Activated CD4-positive, alpha-beta memory T cell treated with anti-CD3 and anti-CD28 coated beads, Interleukin-2, amount 10 ng/mL, durations not matched to agents 7 days and 5 days (primary cell): ENCODE results near the gene SLC3A2. TPM values are rescaled to one million over a fixed set of nuclear protein-coding genes. Genes with fewer than 3 reads are reported as not detected.

ENCODE experiments used
- CTCF ChIA-PET: fragments of 350-600 bp; sonication (Branson Sonifier 250); formaldehyde crosslinking; loops from one replicate; lab custom pipeline; 2021; ENCODE audit warnings: antibody characterized with exemption, inconsistent platforms; lab: Charles Lee
- POLR2A ChIA-PET: fragments of 350-600 bp; sonication (Branson Sonifier 250); formaldehyde crosslinking; loops from one replicate; lab custom pipeline; 2021; ENCODE audit warnings: antibody characterized with exemption; lab: Charles Lee
- DNase-seq: peaks from one replicate; pipeline ENCODE4 v3.0.0-alpha.2; 2020
- H3K27ac Mint-ChIP-seq: one replicate; pipeline ENCODE4 v1.8.0; 2021; ENCODE audit warnings: mild to moderate bottlenecking, mixed read lengths
- H3K27me3 Mint-ChIP-seq: one replicate; pipeline ENCODE4 v1.8.0; 2021; ENCODE audit warnings: mixed read lengths
- H3K36me3 Mint-ChIP-seq: one replicate; pipeline ENCODE4 v1.8.0; 2021; ENCODE audit warnings: low read depth, mixed read lengths
- H3K4me1 Mint-ChIP-seq: one replicate; pipeline ENCODE4 v1.8.0; 2021; ENCODE audit warnings: mixed read lengths
- H3K4me3 Mint-ChIP-seq: one replicate; pipeline ENCODE4 v1.8.0; 2021; ENCODE audit warnings: mild to moderate bottlenecking, mixed read lengths
- H3K9me3 Mint-ChIP-seq: one replicate; pipeline ENCODE4 v1.8.0; 2021; ENCODE audit warnings: mixed read lengths
- total RNA-seq, 2 experiments: library from RNA; stranded (reverse); gene quantifications; one replicate each; pipeline ENCODE4 v1.2.3, GENCODE V29; 2021

The SLC3A2 gene
- total RNA-seq, 2 experiments from 2014 or later, result 262 to 279 TPM

DNA sequence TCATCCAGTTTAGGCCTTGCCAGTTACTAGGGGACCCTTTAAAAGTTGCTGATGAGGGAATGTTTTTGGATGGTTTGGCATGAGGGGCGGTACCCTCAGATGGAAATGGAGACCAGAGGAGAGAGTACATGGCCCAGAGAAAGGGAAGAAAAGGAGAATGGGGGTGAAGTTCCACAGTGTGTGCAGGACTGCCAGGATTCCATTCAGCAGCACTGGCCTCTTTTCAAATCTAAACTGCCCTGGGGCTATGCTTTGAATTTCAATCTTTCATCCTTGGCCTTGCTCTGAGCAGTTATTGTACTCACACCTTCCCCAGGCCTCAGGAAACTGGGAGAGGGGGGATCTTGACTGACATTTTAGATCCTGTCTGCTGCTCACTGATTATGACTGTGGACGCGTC lies 3.0 kb downstream of the SLC3A2 start:
- ChIA-PET CTCF (interaction anchor here (1.0 to 4.6 kb wide), 4 partner anchors 19 to 130 kb away, joined by 4 to 37 read pairs (median 5); partner anchors contain the start of genes TMEM179B and ZBTB3), POLR2A (interaction anchor here (0.7 to 11.2 kb wide), 11 partner anchors 11 to 177 kb away, joined by 3 to 234 read pairs (median 16); partner anchors contain the start of genes BSCL2, GNG3, HNRNPUL2 and NXF1)
- no peak for DNase-seq
- no peaks in the 10 kb centered on the region for H3K27me3 Mint-ChIP-seq
- H3K4me1 Mint-ChIP-seq, result peaks cover 57% of the 10 kb centered on the region
- H3K9me3 Mint-ChIP-seq, result no peaks in the 10 kb centered on the region
- H3K4me3 Mint-ChIP-seq, result peak overlapping the region; percentile 99
- peaks cover 78% of the 10 kb centered on the region for H3K36me3 Mint-ChIP-seq
- peak overlapping the region; percentile 100 for H3K27ac Mint-ChIP-seq

DNA sequence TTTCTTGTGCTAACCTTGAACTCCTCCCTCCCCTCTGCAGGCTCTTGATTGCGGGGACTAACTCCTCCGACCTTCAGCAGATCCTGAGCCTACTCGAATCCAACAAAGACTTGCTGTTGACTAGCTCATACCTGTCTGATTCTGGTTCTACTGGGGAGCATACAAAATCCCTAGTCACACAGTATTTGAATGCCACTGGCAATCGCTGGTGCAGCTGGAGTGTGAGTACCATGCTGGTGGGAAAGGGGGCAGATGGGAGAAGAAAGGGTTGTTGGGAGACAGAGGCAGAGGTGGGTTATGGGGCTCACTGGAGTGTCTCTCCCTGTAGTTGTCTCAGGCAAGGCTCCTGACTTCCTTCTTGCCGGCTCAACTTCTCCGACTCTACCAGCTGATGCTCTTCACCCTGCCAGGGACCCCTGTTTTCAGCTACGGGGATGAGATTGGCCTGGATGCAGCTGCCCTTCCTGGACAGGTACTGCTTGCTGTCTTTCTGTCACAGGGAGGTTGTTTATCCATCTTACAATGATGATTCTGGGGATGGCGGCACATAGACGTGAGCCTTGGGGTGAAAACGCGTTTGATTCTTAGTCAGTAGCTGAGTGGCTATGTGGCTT lies 4.5 kb downstream of the SLC3A2 start:
- Mint-ChIP-seq H3K27me3 (no peaks in the 10 kb centered on the region), H3K36me3 (peaks cover 93% of the 10 kb centered on the region), H3K4me1 (peaks cover 51% of the 10 kb centered on the region), H3K9me3 (no peaks in the 10 kb centered on the region), H3K27ac (peak overlapping the region; percentile 42), H3K4me3 (peak overlapping the region; percentile 33)
- ChIA-PET CTCF (interaction anchor here (1.6 kb wide), 1 partner anchor 20 kb away, joined by 6 read pairs; no protein-coding TSS in a partner anchor), POLR2A (interaction anchor here (0.8 to 11.2 kb wide), 6 partner anchors 9 to 98 kb away, joined by 3 to 234 read pairs (median 6); partner anchors contain the start of genes NXF1, TMEM179B and WDR74)
- DNase-seq, result no peak

DNA sequence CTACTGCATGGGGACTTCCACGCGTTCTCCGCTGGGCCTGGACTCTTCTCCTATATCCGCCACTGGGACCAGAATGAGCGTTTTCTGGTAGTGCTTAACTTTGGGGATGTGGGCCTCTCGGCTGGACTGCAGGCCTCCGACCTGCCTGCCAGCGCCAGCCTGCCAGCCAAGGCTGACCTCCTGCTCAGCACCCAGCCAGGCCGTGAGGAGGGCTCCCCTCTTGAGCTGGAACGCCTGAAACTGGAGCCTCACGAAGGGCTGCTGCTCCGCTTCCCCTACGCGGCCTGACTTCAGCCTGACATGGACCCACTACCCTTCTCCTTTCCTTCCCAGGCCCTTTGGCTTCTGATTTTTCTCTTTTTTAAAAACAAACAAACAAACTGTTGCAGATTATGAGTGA lies 7.7 kb downstream of the SLC3A2 start:
- H3K4me3 Mint-ChIP-seq, result no peak overlapping the region
- ChIA-PET POLR2A (no interaction called here), CTCF (no interaction called here)
- no peaks in the 10 kb centered on the region for H3K9me3 Mint-ChIP-seq
- DNase-seq, result no peak
- H3K36me3 Mint-ChIP-seq, result peaks cover 67% of the 10 kb centered on the region
- no peaks in the 10 kb centered on the region for H3K27me3 Mint-ChIP-seq
- H3K4me1 Mint-ChIP-seq, result peaks cover 36% of the 10 kb centered on the region
- H3K27ac Mint-ChIP-seq, result no peak overlapping the region

DNA sequence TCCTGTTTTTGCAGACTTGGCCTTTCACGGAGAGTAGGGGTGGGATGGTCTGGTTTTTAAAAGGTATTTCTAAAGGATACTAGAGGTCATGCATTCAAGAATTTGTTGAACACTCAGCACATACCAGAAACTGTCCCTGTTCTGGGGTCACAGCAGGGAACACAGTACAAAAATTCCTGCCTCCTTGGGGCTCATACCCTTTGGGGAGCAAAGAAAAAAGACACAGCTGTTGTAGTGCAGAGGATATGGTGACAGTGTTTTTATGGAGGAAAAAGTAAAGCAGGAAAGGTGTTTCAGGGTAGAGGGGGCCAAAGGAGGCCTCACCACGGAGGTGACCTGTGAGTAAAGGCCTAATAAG lies 8.4 kb downstream of the SLC3A2 start:
- peaks cover 29% of the 10 kb centered on the region for H3K4me1 Mint-ChIP-seq
- no peaks in the 10 kb centered on the region for H3K9me3 Mint-ChIP-seq
- H3K27ac Mint-ChIP-seq, result no peak overlapping the region
- H3K27me3 Mint-ChIP-seq, result no peaks in the 10 kb centered on the region
- POLR2A ChIA-PET, result interaction anchor here (1.0 to 1.2 kb wide), 3 partner anchors 14 to 298 kb away, joined by 3 to 4 read pairs (median 3); partner anchors contain the start of gene TUT1
- CTCF ChIA-PET, result interaction anchor here (1.5 kb wide), 1 partner anchor 17 kb away, joined by 6 read pairs; no protein-coding TSS in a partner anchor
- DNase-seq, result no peak
- peaks cover 60% of the 10 kb centered on the region for H3K36me3 Mint-ChIP-seq
- H3K4me3 Mint-ChIP-seq, result no peak overlapping the region

DNA sequence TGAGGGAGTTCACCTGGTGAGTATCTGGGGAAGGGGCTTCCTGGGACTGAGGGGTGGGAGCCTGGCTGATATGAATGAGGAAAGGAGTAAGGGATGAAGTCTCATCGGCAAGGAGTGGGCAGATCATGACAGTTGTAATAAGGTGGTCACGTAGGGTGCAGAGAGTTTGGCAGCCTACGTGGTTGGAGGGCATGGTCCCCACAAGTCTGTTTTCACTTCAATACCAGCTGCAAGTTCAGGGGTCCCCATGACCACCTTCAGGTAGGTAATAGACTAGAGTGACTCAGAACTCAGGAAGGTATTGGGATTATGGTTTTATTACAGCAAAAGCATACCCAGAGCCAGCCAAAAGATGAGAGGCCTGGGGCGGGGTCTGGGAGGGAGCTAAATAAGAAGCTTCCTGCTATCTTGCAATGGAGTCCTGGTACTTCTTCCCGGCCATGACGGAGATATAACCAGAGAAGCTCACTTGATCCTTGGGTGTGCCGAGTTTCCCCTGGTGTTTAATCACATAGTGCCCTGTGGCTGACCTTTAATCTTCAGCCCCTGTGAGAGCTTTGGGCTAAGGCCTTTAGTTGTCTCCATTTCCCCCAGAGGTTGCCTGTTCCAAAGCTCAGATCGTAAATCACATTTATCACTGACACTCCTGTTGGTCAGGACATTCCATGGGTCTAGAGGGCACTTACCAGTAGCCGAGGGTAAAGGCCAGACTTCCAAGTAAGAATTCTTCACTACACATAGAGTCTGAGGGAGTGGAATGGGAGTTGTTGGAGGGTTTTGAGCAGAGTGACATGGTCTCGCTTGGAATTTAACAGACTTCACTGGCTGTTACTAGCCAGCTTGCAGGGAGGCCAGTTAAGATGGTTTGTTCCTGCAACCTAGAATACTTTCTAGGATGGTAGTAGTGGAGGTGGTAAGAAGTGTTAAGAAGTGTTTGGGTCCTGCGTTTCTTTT lies 9.1 kb downstream of the SLC3A2 start:
- DNase-seq, result no peak
- H3K4me1 Mint-ChIP-seq, result peaks cover 25% of the 10 kb centered on the region
- no peak overlapping the region for H3K4me3 Mint-ChIP-seq
- POLR2A ChIA-PET, result interaction anchor here (1.0 to 1.2 kb wide), 4 partner anchors 9 to 298 kb away, joined by 3 to 8 read pairs (median 4); partner anchors contain the start of genes SLC3A2 and TUT1
- no peak overlapping the region for H3K27ac Mint-ChIP-seq
- no peaks in the 10 kb centered on the region for H3K9me3 Mint-ChIP-seq
- peaks cover 1% of the 10 kb centered on the region for H3K27me3 Mint-ChIP-seq
- peaks cover 54% of the 10 kb centered on the region for H3K36me3 Mint-ChIP-seq
- CTCF ChIA-PET, result interaction anchor here (1.5 kb wide), 1 partner anchor 16 kb away, joined by 6 read pairs; no protein-coding TSS in a partner anchor

DNA sequence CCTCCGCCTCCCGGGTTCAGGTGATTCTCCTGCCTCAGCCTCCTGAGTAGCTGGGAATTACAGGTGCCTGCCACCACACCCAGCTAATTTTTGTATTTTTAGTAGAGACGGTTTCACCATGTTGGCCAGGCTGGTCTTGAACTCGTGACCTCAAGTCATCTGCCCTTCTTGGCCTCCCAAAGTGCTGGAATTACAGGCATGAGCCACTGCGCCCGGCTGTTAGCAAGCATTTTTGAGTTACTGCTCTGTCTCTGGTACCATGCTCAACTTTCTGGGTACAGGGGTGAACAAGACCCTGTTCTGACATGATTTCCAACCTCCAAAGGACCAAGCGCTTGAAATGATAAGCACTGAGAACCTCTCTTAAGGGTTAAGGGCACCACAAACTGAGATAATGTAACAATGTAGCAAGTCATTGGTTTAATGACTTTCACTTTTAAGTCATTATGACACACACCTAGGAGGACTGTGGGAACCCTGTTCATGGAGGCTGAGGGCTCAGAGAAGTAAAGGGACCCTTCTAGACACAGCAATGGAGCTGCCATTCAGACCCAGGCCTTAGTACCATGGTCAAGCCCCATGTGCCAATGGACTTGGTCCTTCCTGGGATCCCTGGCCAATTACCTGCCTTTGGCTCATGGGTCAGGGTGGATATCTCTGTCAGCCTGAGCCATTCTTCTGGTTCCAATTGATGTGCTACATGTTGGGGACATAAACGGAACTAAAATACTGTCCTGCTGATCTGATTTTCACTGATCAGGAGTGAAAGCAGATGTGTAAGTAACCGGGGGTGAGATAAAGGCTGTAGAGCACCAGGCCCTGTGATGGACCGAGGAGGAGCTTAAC lies 11.6 kb downstream of the SLC3A2 start:
- H3K27ac Mint-ChIP-seq, result no peak overlapping the region
- POLR2A ChIA-PET, result interaction anchor here (1.3 kb wide), 1 partner anchor 10 kb away, joined by 3 read pairs; no protein-coding TSS in a partner anchor
- H3K36me3 Mint-ChIP-seq, result peaks cover 29% of the 10 kb centered on the region

DNA sequence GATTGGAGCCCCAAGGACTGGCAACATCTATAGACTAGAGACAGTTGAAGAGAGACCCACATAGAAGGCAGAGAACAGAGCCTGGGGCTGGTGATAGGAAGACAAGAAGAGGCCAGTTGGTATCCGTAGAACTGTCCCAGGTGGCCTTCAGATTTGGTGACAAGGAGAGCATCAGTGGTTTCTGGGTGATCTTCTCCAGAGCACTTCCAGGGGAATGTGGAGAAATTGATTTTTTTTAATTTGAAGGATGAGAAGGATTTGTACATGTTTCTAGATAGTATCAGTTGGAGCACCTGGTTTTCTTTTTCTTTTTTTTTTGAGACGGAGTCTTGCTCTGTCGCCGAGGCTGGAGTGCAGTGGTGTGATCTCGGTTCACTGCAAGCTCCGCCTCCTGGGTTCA lies 14.8 kb downstream of the SLC3A2 start:
- no peak overlapping the region for H3K27ac Mint-ChIP-seq
- no peaks in the 10 kb centered on the region for H3K9me3 Mint-ChIP-seq
- H3K27me3 Mint-ChIP-seq, result peaks cover 19% of the 10 kb centered on the region
- H3K4me3 Mint-ChIP-seq, result no peak overlapping the region
- H3K4me1 Mint-ChIP-seq, result no peaks in the 10 kb centered on the region
- POLR2A ChIA-PET, result no interaction called here
- no peaks in the 10 kb centered on the region for H3K36me3 Mint-ChIP-seq
- CTCF ChIA-PET, result interaction anchor here (6.0 kb wide), 1 partner anchor 11 kb away, joined by 32 read pairs; no protein-coding TSS in a partner anchor
- DNase-seq, result no peak

More for the DNA sequence above, 11.6 kb downstream of the SLC3A2 start:
- Mint-ChIP-seq H3K27me3 (peaks cover 6% of the 10 kb centered on the region), H3K4me3 (no peak overlapping the region), H3K4me1 (peaks cover 6% of the 10 kb centered on the region), H3K9me3 (no peaks in the 10 kb centered on the region)
- CTCF ChIA-PET, result interaction anchor here (6.0 kb wide), 1 partner anchor 14 kb away, joined by 32 read pairs; no protein-coding TSS in a partner anchor
- DNase-seq, result no peak

- CTCF ChIA-PET, result interaction anchor here (6.0 kb wide), 1 partner anchor 10 kb away, joined by 32 read pairs; no protein-coding TSS in a partner anchor
- no peaks in the 10 kb centered on the region for H3K36me3 Mint-ChIP-seq
- DNase-seq, result no peak
- H3K4me3 Mint-ChIP-seq, result no peak overlapping the region
- peaks cover 19% of the 10 kb centered on the region for H3K27me3 Mint-ChIP-seq
- H3K4me1 Mint-ChIP-seq, result no peaks in the 10 kb centered on the region
- POLR2A ChIA-PET, result interaction anchor here (2.2 kb wide), 1 partner anchor 12 kb away, joined by 8 read pairs; no protein-coding TSS in a partner anchor
- H3K9me3 Mint-ChIP-seq, result no peaks in the 10 kb centered on the region
- no peak overlapping the region for H3K27ac Mint-ChIP-seq
Observed at GRCh38 chr11:62896049-62896448, 15.4 kb downstream of the SLC3A2 start.

DNA sequence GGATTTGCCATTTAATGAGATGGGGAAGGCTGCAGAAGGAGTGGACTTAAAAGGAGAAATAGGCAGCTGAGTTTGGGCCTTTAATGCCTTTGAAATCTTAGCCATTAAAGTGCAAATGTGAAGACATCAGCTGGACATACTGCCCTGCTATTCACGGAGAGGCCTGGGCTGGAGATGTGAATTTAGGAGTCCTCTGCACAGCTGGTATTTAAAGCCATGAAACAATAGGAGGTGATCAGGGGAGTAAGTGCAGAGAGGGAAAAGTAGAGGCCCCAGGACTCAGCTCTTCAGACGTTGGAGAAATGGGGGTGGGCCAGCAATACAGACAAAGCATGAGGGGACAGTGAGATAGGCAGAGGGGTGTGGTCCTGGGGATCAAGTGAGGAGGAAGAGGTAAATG lies 16.6 kb downstream of the SLC3A2 start:
- Mint-ChIP-seq H3K27me3 (peaks cover 25% of the 10 kb centered on the region), H3K4me1 (peaks cover 7% of the 10 kb centered on the region), H3K9me3 (no peaks in the 10 kb centered on the region), H3K36me3 (no peaks in the 10 kb centered on the region), H3K27ac (no peak overlapping the region), H3K4me3 (no peak overlapping the region)
- CTCF ChIA-PET, result interaction anchor here (6.0 kb wide), 1 partner anchor 9 kb away, joined by 32 read pairs; no protein-coding TSS in a partner anchor
- POLR2A ChIA-PET, result interaction anchor here (2.2 kb wide), 1 partner anchor 13 kb away, joined by 8 read pairs; no protein-coding TSS in a partner anchor
- DNase-seq, result no peak

GRCh38 chr11:62898027-62898426 lies 17.3 kb downstream of the SLC3A2 start:
- DNase-seq, result no peak
- Mint-ChIP-seq H3K27ac (no peak overlapping the region), H3K9me3 (no peaks in the 10 kb centered on the region), H3K4me1 (peaks cover 12% of the 10 kb centered on the region), H3K36me3 (no peaks in the 10 kb centered on the region), H3K4me3 (no peak overlapping the region), H3K27me3 (peaks cover 30% of the 10 kb centered on the region)
- ChIA-PET POLR2A (interaction anchor here (1.7 to 2.2 kb wide), 2 partner anchors 14 to 16 kb away, joined by 6 to 8 read pairs; no protein-coding TSS in a partner anchor), CTCF (interaction anchor here (0.7 to 6.0 kb wide), 2 partner anchors 8 to 809 kb away, joined by 7 to 32 read pairs; no protein-coding TSS in a partner anchor)

DNA sequence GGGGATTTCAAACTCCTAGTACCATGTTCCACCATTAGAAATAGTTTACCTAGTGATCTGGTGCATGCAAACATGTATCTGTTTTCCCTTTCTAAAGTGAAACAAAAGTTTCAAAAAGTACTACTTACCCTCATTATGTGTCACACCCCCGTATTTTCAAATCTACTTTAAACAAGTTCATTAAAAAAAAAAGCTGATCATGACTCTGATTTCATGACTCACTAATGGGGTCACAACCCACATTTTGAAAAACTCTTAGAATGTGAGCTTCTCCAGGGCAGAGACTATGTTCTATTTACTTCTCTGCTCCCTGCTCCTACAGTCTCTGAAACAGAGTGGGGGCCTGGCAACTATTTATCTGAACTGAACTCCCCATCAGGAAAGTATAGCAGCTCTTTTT lies 22.2 kb downstream of the SLC3A2 start:
- H3K27ac Mint-ChIP-seq, result no peak overlapping the region
- no peaks in the 10 kb centered on the region for H3K9me3 Mint-ChIP-seq
- DNase-seq, result no peak
- H3K4me1 Mint-ChIP-seq, result peaks cover 26% of the 10 kb centered on the region
- no peaks in the 10 kb centered on the region for H3K36me3 Mint-ChIP-seq
- CTCF ChIA-PET, result interaction anchor here (0.7 to 3.3 kb wide), 5 partner anchors 11 to 120 kb away, joined by 3 to 21 read pairs (median 5); no protein-coding TSS in a partner anchor
- POLR2A ChIA-PET, result interaction anchor here (1.3 to 2.4 kb wide), 2 partner anchors 13 to 21 kb away, joined by 4 to 19 read pairs; partner anchors contain the start of gene SLC3A2
- H3K27me3 Mint-ChIP-seq, result peaks cover 38% of the 10 kb centered on the region
- H3K4me3 Mint-ChIP-seq, result no peak overlapping the region
